G401.6 (cell line): ENCODE measurements around the gene NUP62.

Experiments used
- FAIRE-seq: peaks from 2 replicates; lab custom pipeline; 2012; peaks lifted over from hg19 to GRCh38; lab: Jason Lieb, UNC

NUP62 gene

GRCh38 chr19:49864890-49865289, 64.4 kb downstream of the NUP62 start:
- FAIRE-seq, result no peak

DNA sequence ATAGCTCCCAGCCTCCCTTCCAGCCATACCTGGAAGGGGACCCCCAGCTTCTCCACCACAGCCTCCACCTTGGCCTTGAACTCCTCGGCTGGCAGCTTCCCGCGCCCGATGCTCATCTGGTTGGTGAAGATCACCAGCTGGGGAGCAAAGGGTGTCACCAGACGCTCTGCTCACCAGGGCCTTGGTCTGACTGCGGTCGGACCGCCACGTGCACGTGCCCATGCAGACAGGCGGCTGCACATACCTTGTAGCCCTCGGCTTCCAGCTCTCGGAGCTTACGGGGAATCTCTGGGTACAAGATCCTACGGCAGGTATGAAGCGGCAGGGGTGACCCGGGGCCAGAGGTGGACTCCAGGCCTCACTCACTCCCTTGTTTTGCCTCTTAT, 65.4 kb downstream of the NUP62 start:
- no peak for FAIRE-seq

DNA sequence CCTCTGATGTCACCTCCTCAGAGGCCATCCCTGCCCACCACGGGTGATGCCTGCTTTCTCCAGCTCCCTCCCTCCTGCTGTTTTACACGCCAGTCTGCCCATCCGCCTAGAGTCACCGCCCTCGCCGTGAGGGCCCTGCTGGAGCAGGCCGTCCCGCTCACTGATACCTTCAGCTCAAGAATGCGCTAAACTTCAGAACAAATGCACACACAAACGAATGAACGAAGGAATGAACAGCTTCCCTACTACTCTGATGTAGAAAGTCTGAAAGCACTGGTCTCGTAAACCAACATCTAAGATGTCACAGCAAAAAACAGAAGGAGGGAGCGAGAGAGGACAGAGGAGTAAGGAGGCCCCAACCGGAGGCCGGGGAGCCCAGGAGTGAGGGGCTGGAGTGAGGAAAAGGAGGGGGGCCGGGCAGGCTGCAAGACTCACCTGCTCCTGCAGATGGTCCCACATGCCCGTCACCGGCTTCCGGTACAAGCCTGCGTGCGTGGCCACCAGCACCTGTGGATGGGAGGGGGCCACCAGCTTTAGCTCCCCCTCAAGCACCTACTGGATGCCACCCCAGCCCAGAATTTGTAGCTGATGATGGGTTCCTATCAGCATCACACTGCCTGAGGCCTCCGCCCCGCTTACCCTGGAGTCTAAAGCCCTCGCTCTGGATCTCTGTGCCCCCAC, 65.9 kb downstream of the NUP62 start:
- FAIRE-seq, result no peak

DNA sequence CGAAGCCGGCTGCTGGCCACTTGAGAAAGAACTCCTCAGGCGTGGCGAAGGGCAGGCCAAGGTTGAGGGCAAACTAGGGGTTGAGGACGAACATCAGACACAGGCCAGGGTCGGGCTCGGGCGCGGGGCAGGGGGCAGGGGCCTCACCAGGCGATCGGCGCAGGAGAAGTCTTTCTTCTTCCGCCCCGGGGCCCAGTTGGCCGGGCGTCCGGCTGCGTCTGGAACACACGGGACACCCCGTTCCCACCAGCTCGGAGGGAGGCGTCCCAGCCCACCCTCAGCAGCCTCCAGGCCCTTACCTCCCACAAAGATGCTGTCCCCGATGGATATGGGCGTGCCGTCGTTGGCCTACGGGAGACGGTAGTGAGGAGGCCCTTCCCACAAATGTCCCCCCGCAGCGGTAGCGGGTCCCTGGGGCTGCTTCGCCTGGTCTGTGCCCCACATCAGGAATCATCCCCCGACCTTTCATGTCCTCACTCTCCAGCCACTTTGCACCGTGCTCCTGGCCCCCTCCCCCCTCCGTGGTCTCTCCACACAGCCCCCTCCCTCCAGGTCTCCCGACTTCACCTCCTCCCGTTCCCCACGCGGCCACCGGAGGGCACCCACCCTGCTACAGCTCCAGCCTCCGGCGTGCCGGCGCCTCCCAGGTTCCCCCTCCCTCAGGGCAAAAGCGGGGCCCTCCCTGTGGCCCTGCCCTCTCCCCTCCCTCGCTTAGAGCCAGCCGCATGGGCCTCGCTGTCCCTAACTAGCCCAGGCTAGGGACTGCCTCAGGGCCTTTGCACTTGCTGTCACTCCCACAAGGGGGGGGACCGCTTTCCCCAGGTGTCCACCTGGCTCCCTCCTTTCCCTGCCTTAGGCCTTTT, 66.7 kb downstream of the NUP62 start:
- no peak for FAIRE-seq

DNA sequence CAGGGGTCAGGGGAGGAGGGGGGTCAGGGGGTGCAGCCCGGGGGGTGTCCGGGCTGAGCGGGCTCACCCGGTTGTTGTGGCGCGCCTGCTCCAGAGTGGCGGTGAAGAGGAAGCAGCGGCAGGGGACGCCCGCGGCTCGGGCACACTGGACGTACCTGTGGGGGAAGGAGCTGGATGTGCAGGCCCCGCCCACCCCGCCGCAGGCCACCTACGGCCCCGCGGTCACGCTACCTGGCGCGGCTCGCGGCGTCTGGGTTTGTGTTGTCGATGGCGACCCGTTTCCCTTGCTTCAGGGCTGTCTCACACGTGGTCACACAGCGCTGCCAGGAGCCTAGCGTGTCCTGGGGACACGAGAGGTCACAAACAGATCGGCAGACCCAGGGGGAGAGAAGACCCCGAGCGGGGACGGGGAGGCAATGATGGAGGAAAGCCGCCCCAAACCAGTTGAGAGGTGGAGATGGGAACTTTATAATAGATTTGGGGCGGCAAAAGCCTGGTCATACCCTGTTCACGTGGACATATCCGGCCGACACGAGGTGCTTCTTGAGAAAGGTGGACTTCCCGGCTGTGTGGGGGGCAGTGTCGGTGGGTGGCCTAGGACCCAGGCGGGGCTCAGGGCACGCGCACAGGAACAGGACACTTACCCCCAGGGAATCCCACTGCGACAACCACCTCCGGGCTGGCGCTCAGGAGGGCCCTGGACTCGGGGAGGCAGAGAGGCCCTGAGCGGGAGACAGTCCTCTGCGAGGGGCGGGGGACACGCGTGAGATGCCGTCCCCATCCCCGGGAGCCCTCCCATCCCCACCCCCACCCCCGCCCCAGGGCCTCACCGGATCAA, 67.5 kb downstream of the NUP62 start:
- no peak for FAIRE-seq

- FAIRE-seq, result peak; percentile 96
These were observed 68.2 kb downstream of the NUP62 start for GRCh38 chr19:49861107-49861506.

- no peak for FAIRE-seq
These were observed 68.8 kb downstream of the NUP62 start for GRCh38 chr19:49860336-49861102.

GRCh38 chr19:49859682-49860335, 69.5 kb downstream of the NUP62 start:
- FAIRE-seq, result no peak

DNA sequence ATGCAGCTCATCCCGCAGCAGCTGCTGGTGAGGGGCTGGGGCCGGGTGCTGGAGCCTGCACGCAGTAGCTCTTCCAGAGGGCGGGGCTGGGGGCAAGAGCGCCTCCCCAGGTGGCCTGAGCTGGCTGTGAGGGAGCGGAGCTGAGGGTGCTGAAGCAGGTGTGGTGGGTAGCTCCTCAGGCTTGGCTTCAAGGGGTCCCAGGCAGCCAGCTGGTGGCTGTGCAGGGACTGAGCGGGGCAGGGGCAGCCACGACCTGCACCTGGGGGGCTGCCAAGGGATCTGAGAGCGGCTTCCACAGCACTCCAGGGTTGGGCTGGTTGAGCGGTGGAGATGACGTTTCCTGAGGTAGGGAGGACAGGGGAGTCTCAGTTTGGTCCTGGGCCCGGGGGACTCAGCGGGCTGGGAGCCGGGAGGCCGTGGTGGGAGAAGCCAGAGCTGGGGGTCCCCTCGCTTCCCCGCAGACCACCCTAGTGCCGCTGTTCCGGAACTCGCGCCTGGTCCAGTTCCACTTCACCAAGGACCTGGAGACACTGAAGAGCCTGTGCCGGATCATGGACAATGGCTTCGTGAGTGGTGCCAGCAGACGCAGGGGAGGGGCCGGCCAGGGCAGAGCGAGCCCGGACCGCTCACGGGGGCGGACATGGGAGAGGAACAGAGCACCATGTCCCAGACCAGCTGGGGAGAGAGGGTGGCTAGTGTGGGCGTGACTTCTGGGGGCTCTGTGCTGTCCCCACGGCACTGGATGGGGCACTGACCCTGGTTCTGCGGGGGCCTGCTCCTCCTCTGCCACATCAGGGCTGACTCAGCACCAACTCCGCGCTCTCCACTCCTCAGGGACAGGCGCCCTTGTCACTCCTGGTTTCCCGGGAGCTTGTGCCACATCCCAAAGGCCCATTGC, 71.0 kb downstream of the NUP62 start:
- FAIRE-seq, result no peak

GRCh38 chr19:49857838-49858087, 71.5 kb downstream of the NUP62 start:
- FAIRE-seq, result no peak

GRCh38 chr19:49857061-49857837, 72.1 kb downstream of the NUP62 start:
- FAIRE-seq, result peak; percentile 86
